Measurements from ENCODE around the gene LY86. TPM values are rescaled to one million over a fixed set of nuclear protein-coding genes. Genes with fewer than 3 reads are reported as not detected.
A peak's percentile ranks its signal among the peaks of the same experiment; 100 is the strongest.

LY86 gene
- total and polyA plus RNA-seq, 9 of the 15 experiments (the other 6 are each of a cell fraction or from before 2014, with no cell fraction given) = 0.08 to 0.20 TPM; not detected in 7

DNA sequence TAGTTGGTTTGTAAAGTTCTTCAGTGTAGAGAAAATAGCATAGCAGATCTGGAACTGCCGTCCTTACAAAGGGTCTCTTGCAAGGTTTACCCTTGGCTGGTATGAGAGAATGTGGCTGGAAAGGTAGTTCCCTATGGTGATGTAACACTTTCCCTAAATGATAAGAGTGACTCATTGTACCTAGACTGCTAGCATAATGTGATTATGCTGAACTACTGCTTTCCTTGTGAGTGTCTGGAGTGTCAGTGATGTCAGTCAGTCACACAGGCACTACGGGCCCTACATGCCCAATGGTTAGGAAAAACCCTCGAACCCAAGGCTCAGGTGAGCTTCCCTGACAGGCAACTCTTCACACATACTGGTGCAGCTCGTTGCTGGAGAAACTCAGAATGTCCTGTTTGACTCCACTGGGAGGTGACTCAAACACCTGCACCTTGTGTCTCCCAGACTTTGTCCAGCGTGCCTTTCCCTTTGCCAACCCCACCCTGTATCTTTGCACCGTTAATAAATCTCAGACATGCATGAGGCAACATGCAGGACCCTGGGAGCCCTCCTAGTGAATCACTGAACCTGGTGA, 28.4 kb upstream of the LY86 start (continued):
- TF ChIP-seq, protein P1, sequence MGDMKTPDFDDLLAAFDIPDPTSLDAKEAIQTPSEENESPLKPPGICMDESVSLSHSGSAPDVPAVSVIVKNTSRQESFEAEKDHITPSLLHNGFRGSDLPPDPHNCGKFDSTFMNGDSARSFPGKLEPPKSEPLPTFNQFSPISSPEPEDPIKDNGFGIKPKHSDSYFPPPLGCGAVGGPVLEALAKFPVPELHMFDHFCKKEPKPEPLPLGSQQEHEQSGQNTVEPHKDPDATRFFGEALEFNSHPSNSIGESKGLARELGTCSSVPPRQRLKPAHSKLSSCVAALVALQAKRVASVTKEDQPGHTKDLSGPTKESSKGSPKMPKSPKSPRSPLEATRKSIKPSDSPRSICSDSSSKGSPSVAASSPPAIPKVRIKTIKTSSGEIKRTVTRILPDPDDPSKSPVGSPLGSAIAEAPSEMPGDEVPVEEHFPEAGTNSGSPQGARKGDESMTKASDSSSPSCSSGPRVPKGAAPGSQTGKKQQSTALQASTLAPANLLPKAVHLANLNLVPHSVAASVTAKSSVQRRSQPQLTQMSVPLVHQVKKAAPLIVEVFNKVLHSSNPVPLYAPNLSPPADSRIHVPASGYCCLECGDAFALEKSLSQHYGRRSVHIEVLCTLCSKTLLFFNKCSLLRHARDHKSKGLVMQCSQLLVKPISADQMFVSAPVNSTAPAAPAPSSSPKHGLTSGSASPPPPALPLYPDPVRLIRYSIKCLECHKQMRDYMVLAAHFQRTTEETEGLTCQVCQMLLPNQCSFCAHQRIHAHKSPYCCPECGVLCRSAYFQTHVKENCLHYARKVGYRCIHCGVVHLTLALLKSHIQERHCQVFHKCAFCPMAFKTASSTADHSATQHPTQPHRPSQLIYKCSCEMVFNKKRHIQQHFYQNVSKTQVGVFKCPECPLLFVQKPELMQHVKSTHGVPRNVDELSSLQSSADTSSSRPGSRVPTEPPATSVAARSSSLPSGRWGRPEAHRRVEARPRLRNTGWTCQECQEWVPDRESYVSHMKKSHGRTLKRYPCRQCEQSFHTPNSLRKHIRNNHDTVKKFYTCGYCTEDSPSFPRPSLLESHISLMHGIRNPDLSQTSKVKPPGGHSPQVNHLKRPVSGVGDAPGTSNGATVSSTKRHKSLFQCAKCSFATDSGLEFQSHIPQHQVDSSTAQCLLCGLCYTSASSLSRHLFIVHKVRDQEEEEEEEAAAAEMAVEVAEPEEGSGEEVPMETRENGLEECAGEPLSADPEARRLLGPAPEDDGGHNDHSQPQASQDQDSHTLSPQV (IDR thresholded peaks at IDR 0.05) = no peak
- TF ChIP-seq TAF1 (IDR thresholded peaks at IDR 0.05; ENCODE audit: control insufficient read depth, extremely low read depth, insufficient read depth, low read length, severe bottlenecking) (no peak), CTBP1 (IDR thresholded peaks at IDR 0.05; ENCODE audit: borderline replicate concordance) (0 out of 2 replicates have a peak, but pooled peaks have one; percentile 29), SAFB2 (IDR thresholded peaks at IDR 0.05; ENCODE audit: borderline replicate concordance, low read depth, low read length, severe bottlenecking) (no peak), SIN3B (IDR thresholded peaks at IDR 0.05; ENCODE audit: low read depth) (no peak), MCM2 (IDR thresholded peaks at IDR 0.05; ENCODE audit: low read depth) (no peak), ZFP36 (IDR thresholded peaks at IDR 0.05; ENCODE audit: low read depth, low read length, partially characterized antibody) (no peak), ZNF212 (CRISPR knock-in tag; IDR thresholded peaks at IDR 0.05) (no peak), ETV5 (CRISPR knock-in tag; IDR thresholded peaks at IDR 0.05; ENCODE audit: low read depth) (no peak), RBM25 (IDR thresholded peaks at IDR 0.05; ENCODE audit: low read depth, low read length, severe bottlenecking) (no peak)
- TF ChIP-seq, protein P2, sequence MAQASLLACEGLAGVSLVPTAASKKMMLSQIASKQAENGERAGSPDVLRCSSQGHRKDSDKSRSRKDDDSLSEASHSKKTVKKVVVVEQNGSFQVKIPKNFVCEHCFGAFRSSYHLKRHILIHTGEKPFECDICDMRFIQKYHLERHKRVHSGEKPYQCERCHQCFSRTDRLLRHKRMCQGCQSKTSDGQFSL (CRISPR knock-in tag; IDR thresholded peaks at IDR 0.05) = no peak
- TF ChIP-seq, protein P2 (tag; IDR thresholded peaks at IDR 0.05) = no peak
- TF ChIP-seq, protein P3, sequence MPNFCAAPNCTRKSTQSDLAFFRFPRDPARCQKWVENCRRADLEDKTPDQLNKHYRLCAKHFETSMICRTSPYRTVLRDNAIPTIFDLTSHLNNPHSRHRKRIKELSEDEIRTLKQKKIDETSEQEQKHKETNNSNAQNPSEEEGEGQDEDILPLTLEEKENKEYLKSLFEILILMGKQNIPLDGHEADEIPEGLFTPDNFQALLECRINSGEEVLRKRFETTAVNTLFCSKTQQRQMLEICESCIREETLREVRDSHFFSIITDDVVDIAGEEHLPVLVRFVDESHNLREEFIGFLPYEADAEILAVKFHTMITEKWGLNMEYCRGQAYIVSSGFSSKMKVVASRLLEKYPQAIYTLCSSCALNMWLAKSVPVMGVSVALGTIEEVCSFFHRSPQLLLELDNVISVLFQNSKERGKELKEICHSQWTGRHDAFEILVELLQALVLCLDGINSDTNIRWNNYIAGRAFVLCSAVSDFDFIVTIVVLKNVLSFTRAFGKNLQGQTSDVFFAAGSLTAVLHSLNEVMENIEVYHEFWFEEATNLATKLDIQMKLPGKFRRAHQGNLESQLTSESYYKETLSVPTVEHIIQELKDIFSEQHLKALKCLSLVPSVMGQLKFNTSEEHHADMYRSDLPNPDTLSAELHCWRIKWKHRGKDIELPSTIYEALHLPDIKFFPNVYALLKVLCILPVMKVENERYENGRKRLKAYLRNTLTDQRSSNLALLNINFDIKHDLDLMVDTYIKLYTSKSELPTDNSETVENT (CRISPR knock-in tag; IDR thresholded peaks at IDR 0.05) = no peak
- TF ChIP-seq, protein P4, sequence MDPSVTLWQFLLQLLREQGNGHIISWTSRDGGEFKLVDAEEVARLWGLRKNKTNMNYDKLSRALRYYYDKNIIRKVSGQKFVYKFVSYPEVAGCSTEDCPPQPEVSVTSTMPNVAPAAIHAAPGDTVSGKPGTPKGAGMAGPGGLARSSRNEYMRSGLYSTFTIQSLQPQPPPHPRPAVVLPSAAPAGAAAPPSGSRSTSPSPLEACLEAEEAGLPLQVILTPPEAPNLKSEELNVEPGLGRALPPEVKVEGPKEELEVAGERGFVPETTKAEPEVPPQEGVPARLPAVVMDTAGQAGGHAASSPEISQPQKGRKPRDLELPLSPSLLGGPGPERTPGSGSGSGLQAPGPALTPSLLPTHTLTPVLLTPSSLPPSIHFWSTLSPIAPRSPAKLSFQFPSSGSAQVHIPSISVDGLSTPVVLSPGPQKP (CRISPR knock-in tag; IDR thresholded peaks at IDR 0.05) = no peak
- TF ChIP-seq, protein P5, sequence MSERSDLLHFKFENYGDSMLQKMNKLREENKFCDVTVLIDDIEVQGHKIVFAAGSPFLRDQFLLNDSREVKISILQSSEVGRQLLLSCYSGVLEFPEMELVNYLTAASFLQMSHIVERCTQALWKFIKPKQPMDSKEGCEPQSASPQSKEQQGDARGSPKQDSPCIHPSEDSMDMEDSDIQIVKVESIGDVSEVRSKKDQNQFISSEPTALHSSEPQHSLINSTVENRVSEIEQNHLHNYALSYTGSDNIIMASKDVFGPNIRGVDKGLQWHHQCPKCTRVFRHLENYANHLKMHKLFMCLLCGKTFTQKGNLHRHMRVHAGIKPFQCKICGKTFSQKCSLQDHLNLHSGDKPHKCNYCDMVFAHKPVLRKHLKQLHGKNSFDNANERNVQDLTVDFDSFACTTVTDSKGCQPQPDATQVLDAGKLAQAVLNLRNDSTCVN (CRISPR knock-in tag; IDR thresholded peaks at IDR 0.05) = no peak
